Measurements from ENCODE around the gene UGP2. TPM values are rescaled to one million over a fixed set of nuclear protein-coding genes. Genes with fewer than 3 reads are reported as not detected.

The UGP2 gene
- total and polyA plus RNA-seq, 2 donors (not counting 3 experiments of a cell fraction or from before 2014, with no cell fraction given), result 14.2 to 57.7 TPM

DNA sequence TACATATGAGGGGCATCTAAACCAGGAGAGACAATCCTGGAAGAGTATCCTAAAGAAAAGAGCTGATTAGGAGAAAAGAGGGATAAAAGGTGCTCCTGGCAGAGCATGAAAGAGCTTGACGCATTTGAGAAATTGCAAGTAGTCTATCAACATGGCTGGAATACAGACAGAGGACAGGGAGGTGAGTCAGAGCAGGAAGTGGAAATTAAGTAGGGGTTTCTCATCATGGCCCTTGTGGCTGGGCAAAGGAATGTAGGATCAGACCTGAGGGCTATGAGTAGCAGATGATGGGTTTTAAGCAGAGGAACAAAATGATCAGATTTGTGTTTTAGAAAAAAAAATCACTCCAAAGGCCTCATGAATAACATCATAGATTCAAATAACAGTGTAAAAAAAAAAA is 49.2 kb upstream of the UGP2 start:
- H3K79me2 ChIP-seq (ENCODE audit: control insufficient read depth, insufficient read depth, low read length), result no peaks in the 10 kb centered on the region
- dilution Hi-C loops (cut with MboI; ENCODE audit: extremely low pct_ligation_motif_present, low sequenced_read_pairs), result no loop called here
- no peaks in the 10 kb centered on the region for H3K36me3 ChIP-seq (ENCODE audit: control insufficient read depth in 2 of 2, extremely low read depth in 1 of 2, insufficient read depth in 2 of 2, low read length in 2 of 2)
- FAIRE-seq (peak; percentile 4), DNase-seq (ENCODE audit: low read depth, low spot score) (peak; percentile 34)
- no peak overlapping the region for H3K27ac ChIP-seq (ENCODE audit: insufficient read depth, low read depth, low read length)
- H3K9me1 ChIP-seq (replicated peaks; ENCODE audit: control insufficient read depth, extremely low read depth, insufficient read depth, low read length), result no peaks in the 10 kb centered on the region
- ChIA-PET POLR2A (no interaction called here), CTCF (interaction anchor here (1.2 to 1.5 kb wide), 3 partner anchors 28 to 93 kb away, joined by 3 to 7 read pairs (median 4); no protein-coding TSS in a partner anchor)
- no peaks in the 10 kb centered on the region for H3K9me3 ChIP-seq (replicated peaks; ENCODE audit: control insufficient read depth, insufficient read depth, low read length)
- no peaks in the 10 kb centered on the region for H4K20me1 ChIP-seq (replicated peaks; ENCODE audit: control insufficient read depth, extremely low read depth, insufficient read depth, low read length)
- H3K4me1 ChIP-seq (ENCODE audit: control insufficient read depth, extremely low read depth, insufficient read depth, low read length), result peaks cover 11% of the 10 kb centered on the region
- H3K4me3 ChIP-seq (replicated peaks in 1 of 3; ENCODE audit: insufficient read depth in 1 of 3, low read depth in 1 of 3, low read length in 3 of 3), result no peak overlapping the region
- H3K9ac ChIP-seq (replicated peaks; ENCODE audit: extremely low read depth, insufficient read depth, low read length), result no peak overlapping the region
- H2AFZ ChIP-seq (ENCODE audit: low read depth, low read length), result no peak overlapping the region
- no peak overlapping the region for H3K4me2 ChIP-seq (ENCODE audit: insufficient read depth, low read length)
- TF ChIP-seq, protein P1, sequence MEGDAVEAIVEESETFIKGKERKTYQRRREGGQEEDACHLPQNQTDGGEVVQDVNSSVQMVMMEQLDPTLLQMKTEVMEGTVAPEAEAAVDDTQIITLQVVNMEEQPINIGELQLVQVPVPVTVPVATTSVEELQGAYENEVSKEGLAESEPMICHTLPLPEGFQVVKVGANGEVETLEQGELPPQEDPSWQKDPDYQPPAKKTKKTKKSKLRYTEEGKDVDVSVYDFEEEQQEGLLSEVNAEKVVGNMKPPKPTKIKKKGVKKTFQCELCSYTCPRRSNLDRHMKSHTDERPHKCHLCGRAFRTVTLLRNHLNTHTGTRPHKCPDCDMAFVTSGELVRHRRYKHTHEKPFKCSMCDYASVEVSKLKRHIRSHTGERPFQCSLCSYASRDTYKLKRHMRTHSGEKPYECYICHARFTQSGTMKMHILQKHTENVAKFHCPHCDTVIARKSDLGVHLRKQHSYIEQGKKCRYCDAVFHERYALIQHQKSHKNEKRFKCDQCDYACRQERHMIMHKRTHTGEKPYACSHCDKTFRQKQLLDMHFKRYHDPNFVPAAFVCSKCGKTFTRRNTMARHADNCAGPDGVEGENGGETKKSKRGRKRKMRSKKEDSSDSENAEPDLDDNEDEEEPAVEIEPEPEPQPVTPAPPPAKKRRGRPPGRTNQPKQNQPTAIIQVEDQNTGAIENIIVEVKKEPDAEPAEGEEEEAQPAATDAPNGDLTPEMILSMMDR (IDR thresholded peaks at IDR 0.05; ENCODE audit: extremely low read depth in 1 of 2, insufficient read depth in 1 of 2, low read depth in 1 of 2, low read length in 2 of 2), result no peak
- peak; percentile 77 for TF ChIP-seq FOS (IDR thresholded peaks at IDR 0.05; ENCODE audit: borderline replicate concordance, insufficient read depth, low read length)
- no TSS peak for BruUV-seq (replicated peaks)
- no peaks in the 10 kb centered on the region for H3K27me3 ChIP-seq (ENCODE audit: control insufficient read depth in 2 of 2, insufficient read depth in 2 of 2, low read length in 2 of 2)
- intact Hi-C loops (cut with micrococcal nuclease), result loop anchor here (5.0 kb wide), 1 partner anchor 55 kb away; no protein-coding TSS in a partner anchor

DNA sequence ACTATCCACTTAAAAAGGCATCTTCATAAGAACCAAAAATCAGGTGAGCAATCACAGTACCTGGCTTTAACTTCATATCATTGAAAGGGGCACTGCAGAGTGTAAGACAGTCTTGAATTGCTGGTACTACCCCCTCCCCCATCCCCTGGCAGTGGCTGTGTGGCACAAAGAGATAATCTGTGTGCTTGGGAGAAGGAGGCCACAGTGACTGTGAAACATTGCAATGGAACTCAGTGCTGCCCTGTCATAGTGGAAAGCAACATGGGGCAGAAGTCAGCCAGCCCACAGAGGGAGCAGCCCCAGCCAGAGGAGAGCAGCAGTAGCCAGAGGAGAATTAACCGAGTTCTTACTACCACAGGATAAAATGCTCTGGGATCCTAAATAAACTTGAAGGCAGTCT is 45.3 kb upstream of the UGP2 start:
- no TSS peak for BruUV-seq (replicated peaks)
- H3K36me3 ChIP-seq (ENCODE audit: control insufficient read depth in 2 of 2, extremely low read depth in 1 of 2, insufficient read depth in 2 of 2, low read length in 2 of 2), result no peaks in the 10 kb centered on the region
- no peaks in the 10 kb centered on the region for H4K20me1 ChIP-seq (replicated peaks; ENCODE audit: control insufficient read depth, extremely low read depth, insufficient read depth, low read length)
- H3K27ac ChIP-seq (ENCODE audit: insufficient read depth, low read depth, low read length), result no peak overlapping the region
- no peak for FAIRE-seq
- no peaks in the 10 kb centered on the region for H3K9me3 ChIP-seq (replicated peaks; ENCODE audit: control insufficient read depth, insufficient read depth, low read length)
- H3K4me2 ChIP-seq (ENCODE audit: insufficient read depth, low read length), result no peak overlapping the region
- no peak for TF ChIP-seq POLR2AphosphoS5 (IDR thresholded peaks at IDR 0.05; ENCODE audit: insufficient read depth, low read depth, low read length)
- TF ChIP-seq, protein P1 (IDR thresholded peaks at IDR 0.05; ENCODE audit: extremely low read depth in 1 of 2, insufficient read depth in 1 of 2, low read depth in 1 of 2, low read length in 2 of 2), result no peak
- TF ChIP-seq, protein P2, sequence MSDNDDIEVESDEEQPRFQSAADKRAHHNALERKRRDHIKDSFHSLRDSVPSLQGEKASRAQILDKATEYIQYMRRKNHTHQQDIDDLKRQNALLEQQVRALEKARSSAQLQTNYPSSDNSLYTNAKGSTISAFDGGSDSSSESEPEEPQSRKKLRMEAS (IDR thresholded peaks at IDR 0.05; ENCODE audit: insufficient read depth, insufficient read length), result no peak
- no peak for TF ChIP-seq POLR2A (IDR thresholded peaks at IDR 0.05; ENCODE audit: low read depth, low read length)
- no peak for TF ChIP-seq FOS (IDR thresholded peaks at IDR 0.05; ENCODE audit: borderline replicate concordance, insufficient read depth, low read length)
- no peak for TF ChIP-seq EZH2 (IDR thresholded peaks at IDR 0.05; ENCODE audit: borderline replicate concordance, low read depth, low read length, severe bottlenecking)
- no peak for TF ChIP-seq MYC (IDR thresholded peaks at IDR 0.05; ENCODE audit: low read depth, low read length)
- dilution Hi-C loops (cut with MboI; ENCODE audit: extremely low pct_ligation_motif_present, low sequenced_read_pairs) (no loop called here), intact Hi-C loops (cut with micrococcal nuclease) (no loop called here)
- H3K9me1 ChIP-seq (replicated peaks; ENCODE audit: control insufficient read depth, extremely low read depth, insufficient read depth, low read length), result no peaks in the 10 kb centered on the region
- H3K4me1 ChIP-seq (ENCODE audit: control insufficient read depth, extremely low read depth, insufficient read depth, low read length), result peaks cover under 1% of the 10 kb centered on the region
- H3K9ac ChIP-seq (replicated peaks; ENCODE audit: extremely low read depth, insufficient read depth, low read length), result no peak overlapping the region
- no peaks in the 10 kb centered on the region for H3K27me3 ChIP-seq (ENCODE audit: control insufficient read depth in 2 of 2, insufficient read depth in 2 of 2, low read length in 2 of 2)
- no peak for DNase-seq (ENCODE audit: low read depth, low spot score)
- H2AFZ ChIP-seq (ENCODE audit: low read depth, low read length), result no peak overlapping the region
- H3K79me2 ChIP-seq (ENCODE audit: control insufficient read depth, insufficient read depth, low read length), result no peaks in the 10 kb centered on the region
- ChIA-PET CTCF (no interaction called here), POLR2A (no interaction called here)
- H3K4me3 ChIP-seq (replicated peaks in 1 of 3; ENCODE audit: insufficient read depth in 1 of 3, low read depth in 1 of 3, low read length in 3 of 3), result no peak overlapping the region
